Skeletal muscle tissue (tissue), 4 donors: ENCODE measurements around the gene NOPCHAP1. TPM values are rescaled to one million over a fixed set of nuclear protein-coding genes. Genes with fewer than 3 reads are reported as not detected.
"Not testable (repeated sequence)": the region's sequence is repeated elsewhere in the genome, so short reads cannot be mapped to it uniquely, and the experiment has no call there.

ENCODE experiments used
- H3K27ac ChIP-seq: one replicate; pipeline ENCODE4 v1.7.0; 2013; ENCODE audit warnings: mild to moderate bottlenecking, low read depth, low read length, inconsistent platforms
- H3K27me3 ChIP-seq, 3 donors: one replicate each; pipeline ENCODE4 v1.7.0; 2013; ENCODE audit warnings: low read length in 3 of 3; ENCODE audit not compliant: control insufficient read depth in 3 of 3, insufficient read depth in 3 of 3
- H3K36me3 ChIP-seq, 3 donors: one replicate each; pipeline ENCODE4 v1.7.0; 2013; ENCODE audit warnings: low read length in 3 of 3; ENCODE audit not compliant: control insufficient read depth in 3 of 3, insufficient read depth in 3 of 3
- H3K4me1 ChIP-seq, 3 donors: one replicate each; pipeline ENCODE4 v1.7.0; 2013; ENCODE audit warnings: low read length in 3 of 3, mild to moderate bottlenecking in 3 of 3; ENCODE audit not compliant: control insufficient read depth in 3 of 3, insufficient read depth in 3 of 3
- H3K4me3 ChIP-seq, 3 donors: one replicate each; pipeline ENCODE4 v1.7.0; 2013; ENCODE audit warnings: low read length in 3 of 3
- H3K9ac ChIP-seq, 3 donors: one replicate each; pipeline ENCODE4 v1.7.0; 2013; ENCODE audit warnings: low read length in 3 of 3, mild to moderate bottlenecking in 3 of 3, moderate library complexity in 2 of 3, low read depth in 1 of 3
- H3K9me3 ChIP-seq, 3 donors: one replicate each; pipeline ENCODE4 v1.7.0; 2013; ENCODE audit warnings: low read length in 3 of 3; ENCODE audit not compliant: control insufficient read depth in 3 of 3
- total RNA-seq: library from RNA; depleted of rRNA; stranded (reverse); fragments of >200 nt; gene quantifications from one replicate; pipeline ENCODE4 v1.2.3, GENCODE V29; 2014
- donor health status: Osteomylitis.

The NOPCHAP1 gene
- total RNA-seq, 1 donor from 2014 or later, result 6.3 TPM

GRCh38 chr12:104964167-104964855 is 21.8 kb upstream of the NOPCHAP1 start:
- H3K27me3 ChIP-seq, result peaks cover 0 to 7% (median 5%) of the 10 kb centered on the region in 3 donors
- no peaks in the 10 kb centered on the region for H3K36me3 ChIP-seq
- H3K27ac ChIP-seq, result no peak overlapping the region
- H3K4me3 ChIP-seq, result no peak overlapping the region
- H3K9me3 ChIP-seq, result no peaks in the 10 kb centered on the region
- no peak overlapping the region for H3K9ac ChIP-seq
- peaks cover 0 to 3% (median 0%) of the 10 kb centered on the region in 3 donors for H3K4me1 ChIP-seq

- H3K36me3 ChIP-seq, result no peaks in the 10 kb centered on the region
- H3K9me3 ChIP-seq, result no peaks in the 10 kb centered on the region
- H3K9ac ChIP-seq, result no peak overlapping the region
- H3K27me3 ChIP-seq, result peaks cover 0 to 5% (median 5%) of the 10 kb centered on the region in 3 donors
- no peaks in the 10 kb centered on the region for H3K4me1 ChIP-seq
- H3K4me3 ChIP-seq, result no peak overlapping the region
- H3K27ac ChIP-seq, result no peak overlapping the region
Observed at GRCh38 chr12:104964856-104965205, 21.3 kb upstream of the NOPCHAP1 start.

GRCh38 chr12:104966677-104967076 is 19.4 kb upstream of the NOPCHAP1 start:
- Histone ChIP-seq H3K9me3 (no peaks in the 10 kb centered on the region), H3K27me3 (peaks cover 0 to 5% (median 0%) of the 10 kb centered on the region in 3 donors), H3K36me3 (no peaks in the 10 kb centered on the region), H3K9ac (no peak overlapping the region), H3K4me3 (no peak overlapping the region), H3K27ac (no peak overlapping the region), H3K4me1 (no peaks in the 10 kb centered on the region)

GRCh38 chr12:104969343-104969742 is 16.8 kb upstream of the NOPCHAP1 start:
- Histone ChIP-seq H3K4me1 (no peaks in the 10 kb centered on the region), H3K4me3 (no peak overlapping the region), H3K36me3 (no peaks in the 10 kb centered on the region)

GRCh38 chr12:104971306-104971705 is 14.8 kb upstream of the NOPCHAP1 start:
- Histone ChIP-seq H3K9ac (no peak overlapping the region), H3K9me3 (no peaks in the 10 kb centered on the region), H3K36me3 (no peaks in the 10 kb centered on the region), H3K4me1 (no peaks in the 10 kb centered on the region), H3K27me3 (no peaks in the 10 kb centered on the region), H3K27ac (no peak overlapping the region), H3K4me3 (no peak overlapping the region)

More at GRCh38 chr12:104969343-104969742, 16.8 kb upstream of the NOPCHAP1 start:
- H3K9ac ChIP-seq, result no peak overlapping the region
- no peaks in the 10 kb centered on the region for H3K9me3 ChIP-seq
- no peak overlapping the region for H3K27ac ChIP-seq
- no peaks in the 10 kb centered on the region for H3K27me3 ChIP-seq

GRCh38 chr12:104973250-104973649 is 12.9 kb upstream of the NOPCHAP1 start:
- no peak overlapping the region for H3K27ac ChIP-seq

GRCh38 chr12:104974626-104975290 is 11.4 kb upstream of the NOPCHAP1 start:
- H3K27me3 ChIP-seq, result no peaks in the 10 kb centered on the region
- no peak overlapping the region for H3K4me3 ChIP-seq
- H3K27ac ChIP-seq, result no peak overlapping the region
- no peaks in the 10 kb centered on the region for H3K9me3 ChIP-seq
- H3K4me1 ChIP-seq, result no peaks in the 10 kb centered on the region
- no peak overlapping the region for H3K9ac ChIP-seq
- H3K36me3 ChIP-seq, result no peaks in the 10 kb centered on the region

More at GRCh38 chr12:104973250-104973649, 12.9 kb upstream of the NOPCHAP1 start:
- Histone ChIP-seq H3K9me3 (no peaks in the 10 kb centered on the region), H3K4me3 (no peak overlapping the region), H3K36me3 (no peaks in the 10 kb centered on the region), H3K4me1 (no peaks in the 10 kb centered on the region), H3K27me3 (no peaks in the 10 kb centered on the region), H3K9ac (no peak overlapping the region)

- Histone ChIP-seq H3K4me1 (no peaks in the 10 kb centered on the region), H3K36me3 (no peaks in the 10 kb centered on the region), H3K27ac (no peak overlapping the region), H3K4me3 (no peak overlapping the region), H3K9ac (no peak overlapping the region), H3K27me3 (no peaks in the 10 kb centered on the region), H3K9me3 (no peaks in the 10 kb centered on the region)
Observed at GRCh38 chr12:104975587-104976343, 10.4 kb upstream of the NOPCHAP1 start.

- Histone ChIP-seq H3K9me3 (no peaks in the 10 kb centered on the region), H3K27me3 (no peaks in the 10 kb centered on the region), H3K27ac (no peak overlapping the region), H3K36me3 (no peaks in the 10 kb centered on the region), H3K9ac (no peak overlapping the region), H3K4me3 (no peak overlapping the region), H3K4me1 (no peaks in the 10 kb centered on the region)
Observed at GRCh38 chr12:104976703-104977102, 9.4 kb upstream of the NOPCHAP1 start.

- H3K4me3 ChIP-seq, H3K27ac ChIP-seq, H3K9ac ChIP-seq, H3K4me1 ChIP-seq, H3K27me3 ChIP-seq, H3K36me3 ChIP-seq, H3K9me3 ChIP-seq: not testable (repeated sequence)
Observed at GRCh38 chr12:104977688-104978087, 8.4 kb upstream of the NOPCHAP1 start.
